Stimulated activated naive CD8-positive, alpha-beta T cell treated with anti-CD3 and anti-CD28 coated beads, Interleukin-15, Interleukin-2, amounts not matched to agents 100 U/mL and 50 U/mL, for 24 hours (primary cell): Measurements from ENCODE around the gene TRMT61A.
A peak's percentile ranks its signal among the peaks of the same experiment; 100 is the strongest.

Source experiments
- ATAC-seq: fragments of 150-1000 bp; cut with Tn5 transposase; one replicate; pipeline ENCODE4 v1.10.0; 2021
- DNase-seq: peaks from one replicate; pipeline ENCODE4 v3.0.0; 2021

Gene TRMT61A

GRCh38 chr14:103547455-103547940, 18.5 kb downstream of the TRMT61A start:
- no peak for DNase-seq
- ATAC-seq, result no peak

DNA sequence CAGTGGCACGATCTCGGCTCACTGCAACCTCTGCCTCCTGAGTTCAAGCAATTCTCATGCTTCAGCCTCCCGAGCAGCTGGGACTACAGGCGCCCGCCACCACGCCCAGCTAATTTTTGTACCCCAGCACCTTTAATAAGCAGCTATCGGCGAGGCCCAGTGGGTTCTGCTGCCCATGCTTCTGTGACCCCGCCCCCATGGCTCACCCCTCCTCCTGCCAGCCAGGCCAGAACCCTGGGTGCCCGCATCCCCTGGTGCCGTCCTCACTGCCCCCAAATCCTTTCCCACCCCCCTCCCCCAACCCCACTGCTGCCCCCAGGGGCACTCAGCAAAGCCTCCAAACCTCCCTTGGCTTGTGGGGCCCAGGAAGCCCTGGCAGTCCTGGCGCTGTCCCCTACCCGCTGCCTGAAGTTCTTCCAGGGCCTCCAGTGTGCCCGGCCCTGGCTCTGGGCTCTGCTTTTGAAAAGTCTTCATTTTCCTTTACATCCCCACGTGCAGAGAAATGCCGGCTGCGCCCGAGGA, 19.0 kb downstream of the TRMT61A start:
- no peak for ATAC-seq

DNA sequence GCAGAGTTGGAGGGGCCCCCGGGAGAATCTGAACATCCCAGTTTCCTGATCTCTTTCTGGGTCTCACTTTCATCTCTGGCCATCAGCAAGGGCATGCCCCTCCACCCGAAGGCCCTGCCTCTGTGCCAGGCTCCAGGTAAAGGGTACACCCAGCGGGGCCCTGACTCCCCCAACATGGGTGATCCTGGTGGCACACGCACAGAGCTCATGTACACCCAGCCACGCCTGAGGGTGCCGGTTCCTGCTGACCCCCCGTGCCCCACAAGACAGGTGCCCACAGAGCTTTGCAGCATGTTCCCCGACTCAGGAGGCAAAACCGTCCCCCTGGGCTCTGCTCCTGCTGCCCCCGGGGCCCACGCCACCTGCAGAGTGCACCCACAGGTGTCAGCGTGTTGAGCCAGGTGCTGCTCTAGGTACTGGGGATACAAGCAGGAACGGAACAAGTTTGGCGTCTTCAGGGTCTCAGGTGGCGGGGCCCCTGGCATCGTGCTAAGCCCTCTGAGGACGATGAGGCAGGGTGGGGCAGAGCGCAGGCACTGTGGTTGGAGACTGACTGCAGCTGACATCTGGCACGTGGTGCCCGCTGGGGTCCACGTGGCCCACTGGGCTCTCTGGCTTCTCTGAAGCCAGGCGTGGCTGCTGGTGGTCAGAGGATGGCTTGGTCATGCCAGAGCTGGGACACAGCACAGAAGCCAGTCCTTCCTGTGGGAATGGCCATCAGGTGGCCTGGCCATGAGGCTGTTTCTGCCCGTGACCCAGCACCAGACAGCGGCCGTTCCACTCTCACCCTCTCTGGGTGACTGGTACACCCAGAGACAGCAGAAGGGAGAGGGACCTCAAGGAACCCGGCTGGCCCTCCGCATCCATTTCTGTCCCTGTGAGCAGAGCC, 19.7 kb downstream of the TRMT61A start:
- DNase-seq (no peak), ATAC-seq (no peak)

More for the DNA sequence above, 19.0 kb downstream of the TRMT61A start:
- DNase-seq, result no peak

- ATAC-seq (no peak), DNase-seq (no peak)
Measured at GRCh38 chr14:103549361-103550311, 20.6 kb downstream of the TRMT61A start.

DNA sequence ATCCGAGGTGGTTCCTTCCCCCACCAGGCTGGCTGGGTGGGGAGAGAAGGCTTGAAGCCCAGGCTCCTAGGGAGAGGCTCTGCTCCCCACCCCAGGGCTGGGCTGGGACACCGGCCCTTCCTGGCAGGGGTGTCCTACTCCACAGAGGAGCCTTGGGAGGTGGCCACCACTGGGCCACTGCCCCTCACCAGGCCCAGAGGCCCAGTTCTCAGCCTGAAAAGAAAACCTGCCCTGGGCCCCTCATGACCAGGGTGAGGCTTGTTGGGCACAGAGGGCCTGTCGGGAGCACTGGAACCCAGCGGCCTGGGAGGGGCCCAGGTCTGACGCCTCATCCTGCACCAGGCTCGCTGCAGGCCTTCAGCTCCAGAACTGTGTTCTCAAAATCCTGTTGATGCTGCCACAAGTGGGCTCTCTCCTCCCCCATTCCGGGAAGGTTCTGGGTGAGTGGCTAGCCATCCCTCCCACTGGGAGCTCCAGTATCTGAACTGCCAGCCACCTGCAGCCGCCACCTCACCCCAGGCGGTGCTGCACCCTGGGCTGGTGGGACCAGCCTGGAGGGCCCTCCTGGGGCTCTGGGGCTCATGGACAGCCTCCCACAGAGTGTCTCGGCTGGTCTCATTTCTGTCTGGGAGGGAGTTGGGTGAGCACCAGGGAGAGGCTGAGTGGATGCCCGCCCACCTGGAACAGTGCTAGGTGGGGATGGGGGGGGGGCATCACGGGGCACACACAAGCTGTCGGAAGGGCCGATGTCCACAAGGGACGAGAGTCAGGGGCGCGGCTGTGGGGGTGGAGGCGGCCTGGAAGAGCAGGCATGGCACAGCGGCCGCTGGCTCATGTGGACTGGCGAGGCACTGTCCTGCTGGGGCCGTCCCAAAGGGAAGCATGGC, 21.7 kb downstream of the TRMT61A start:
- no peak for ATAC-seq
- no peak for DNase-seq

DNA sequence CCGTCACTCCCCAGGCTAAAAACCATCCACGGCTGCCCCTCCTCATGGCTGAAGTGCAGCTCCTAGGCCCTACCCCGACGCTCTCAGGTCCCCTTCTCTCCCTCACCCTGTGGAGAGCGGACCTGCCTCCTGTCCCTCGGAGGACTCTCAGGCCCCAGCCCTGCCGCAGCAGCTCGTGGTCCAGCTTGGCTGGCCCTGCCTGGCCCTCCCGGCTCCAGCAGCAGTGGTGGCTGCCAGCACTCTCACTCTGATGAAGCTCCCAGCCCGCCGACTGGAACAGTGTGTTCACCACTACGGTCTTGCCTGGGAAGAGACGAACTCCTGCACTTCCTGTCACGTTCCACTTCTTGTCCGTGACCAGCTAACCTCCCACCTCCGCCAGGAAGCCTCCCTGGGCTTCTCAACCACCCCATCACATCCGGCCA, 22.4 kb downstream of the TRMT61A start:
- ATAC-seq (no peak), DNase-seq (no peak)

GRCh38 chr14:103552011-103552845, 23.2 kb downstream of the TRMT61A start:
- ATAC-seq, result no peak
- DNase-seq, result no peak

DNA sequence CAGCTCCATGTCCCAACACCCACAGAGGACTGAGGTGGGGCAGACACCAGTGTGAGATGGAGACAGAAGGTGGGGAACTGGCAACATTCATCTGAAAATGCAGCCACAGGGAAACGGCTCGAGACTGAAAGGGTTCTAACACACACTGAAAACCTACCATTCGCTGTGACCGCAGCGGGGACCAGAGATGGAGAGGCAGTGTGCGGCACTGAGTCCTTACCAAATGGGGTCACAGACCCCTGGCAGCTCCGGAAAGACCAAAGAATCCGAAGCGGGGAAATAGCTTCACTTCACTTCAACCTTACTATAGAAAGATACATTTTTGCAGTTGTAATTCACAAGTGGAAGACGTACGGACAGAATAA, 23.8 kb downstream of the TRMT61A start:
- DNase-seq (no peak), ATAC-seq (no peak)

DNA sequence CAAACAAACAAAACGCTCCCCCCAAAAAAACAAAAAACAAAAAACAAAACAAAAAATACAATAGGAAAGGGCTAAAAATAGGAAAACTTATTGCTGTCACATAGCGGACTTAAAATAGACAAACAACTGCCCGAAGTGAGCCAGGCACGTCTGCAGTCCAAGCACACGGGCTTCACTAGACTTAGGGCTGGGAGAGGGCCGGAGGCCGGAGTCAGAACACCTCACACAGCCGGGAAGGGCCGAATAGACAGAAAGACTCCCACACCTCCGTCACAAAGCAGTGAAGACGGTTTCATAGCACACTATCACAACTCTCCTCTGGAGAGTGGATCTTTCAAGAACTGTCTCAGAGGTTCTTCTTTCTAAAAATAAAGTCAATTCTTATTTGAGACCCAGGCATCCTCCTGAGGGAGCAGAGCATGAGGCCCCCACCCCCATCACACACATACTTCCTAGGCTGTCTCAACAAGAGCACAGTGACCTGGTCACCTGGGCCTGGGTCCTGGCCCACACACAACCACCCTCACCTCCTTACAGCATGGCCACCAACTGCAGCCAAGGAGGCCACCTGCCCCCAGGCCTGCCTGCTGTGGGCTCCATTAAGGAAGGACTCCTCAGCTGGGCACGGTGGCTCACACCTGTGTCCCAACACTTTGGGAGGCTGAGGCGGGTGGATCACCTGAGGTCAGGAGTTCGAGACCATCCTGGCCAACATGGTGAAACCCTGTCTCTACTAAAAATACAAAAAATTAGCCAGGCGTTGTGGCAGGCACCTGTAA, 26.8 kb downstream of the TRMT61A start:
- DNase-seq (no peak), ATAC-seq (no peak)

DNA sequence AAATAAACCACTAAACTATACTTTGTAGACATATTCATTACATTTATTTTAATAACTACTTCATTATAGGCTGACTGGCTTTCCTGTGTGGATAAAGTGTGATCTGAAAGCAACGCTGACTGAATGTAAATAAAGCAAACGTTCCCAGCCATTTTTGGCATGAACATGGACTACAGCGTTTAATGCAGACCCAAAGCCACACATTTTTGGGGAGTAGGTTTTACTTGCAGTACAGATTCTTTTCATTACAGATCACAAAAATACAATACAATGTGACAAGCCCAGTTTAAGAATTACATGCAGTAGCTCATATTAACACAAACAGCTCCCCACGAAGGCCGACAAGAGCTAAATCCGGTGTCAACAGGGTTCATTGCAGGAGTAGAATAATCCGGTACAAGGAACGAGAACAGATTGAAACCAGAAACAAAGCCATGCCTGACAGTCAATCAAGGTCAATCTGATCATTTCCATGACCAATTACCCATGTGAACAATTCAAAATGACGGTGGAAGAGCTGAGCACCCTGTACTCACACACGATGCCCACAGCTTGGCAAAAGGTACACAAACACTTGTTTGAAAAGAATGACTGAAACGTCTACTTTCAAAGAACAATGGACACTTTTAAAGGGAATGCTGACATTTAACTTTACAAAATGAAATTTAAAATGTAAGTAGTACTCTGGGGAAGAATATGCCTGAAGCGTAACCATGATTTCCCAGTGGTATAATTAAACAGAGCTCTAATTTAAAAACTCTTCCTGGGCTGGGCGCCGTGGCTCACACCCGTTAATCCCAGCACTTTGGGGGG, 28.2 kb downstream of the TRMT61A start:
- ATAC-seq (no peak), DNase-seq (no peak)

DNA sequence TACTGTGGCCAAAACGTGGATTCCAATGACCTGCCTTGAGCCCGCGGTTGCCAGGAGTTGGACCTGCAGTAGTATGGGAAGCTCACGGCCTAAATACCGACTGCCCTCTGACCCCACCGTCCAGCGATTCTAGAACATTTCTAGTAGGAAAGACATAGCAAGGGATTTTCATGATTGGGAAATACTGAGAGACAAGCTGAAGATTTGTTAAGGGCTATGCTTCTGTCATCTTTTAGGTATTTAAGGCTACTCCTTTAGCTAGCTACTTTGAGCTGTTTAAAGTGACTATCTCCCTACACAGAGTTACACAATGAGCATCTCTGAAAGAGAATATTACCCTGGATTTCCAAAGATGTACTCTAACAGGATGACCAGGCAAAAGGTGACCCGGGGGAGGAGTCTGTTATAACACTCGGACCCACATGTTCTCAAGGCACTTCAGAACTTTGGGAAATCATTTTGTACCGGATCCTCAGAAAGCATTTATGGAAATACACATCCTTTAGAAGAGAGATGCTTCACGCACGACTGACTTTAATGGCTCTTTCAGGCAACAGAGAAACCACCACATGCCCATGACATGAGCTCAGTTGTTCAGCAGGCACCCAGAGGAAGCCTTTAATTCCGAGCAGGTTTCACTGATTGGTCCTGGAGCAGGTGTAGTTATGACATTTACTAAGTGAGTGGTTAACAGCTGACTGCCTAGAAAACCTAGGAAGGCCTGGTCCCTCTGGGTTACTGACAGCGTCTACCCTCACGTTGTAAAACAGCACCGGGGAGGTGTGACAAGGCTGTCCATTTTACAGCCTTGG, 29.3 kb downstream of the TRMT61A start:
- ATAC-seq (no peak), DNase-seq (no peak)

- ATAC-seq, result no peak
- no peak for DNase-seq
Measured at GRCh38 chr14:103559766-103560165, 30.8 kb downstream of the TRMT61A start.

GRCh38 chr14:103560691-103561090, 31.7 kb downstream of the TRMT61A start:
- DNase-seq, result no peak

GRCh38 chr14:103561381-103562178, 32.6 kb downstream of the TRMT61A start:
- ATAC-seq, result peak; percentile 41
- peak; percentile 55 for DNase-seq

More at GRCh38 chr14:103560691-103561090, 31.7 kb downstream of the TRMT61A start:
- ATAC-seq, result no peak

DNA sequence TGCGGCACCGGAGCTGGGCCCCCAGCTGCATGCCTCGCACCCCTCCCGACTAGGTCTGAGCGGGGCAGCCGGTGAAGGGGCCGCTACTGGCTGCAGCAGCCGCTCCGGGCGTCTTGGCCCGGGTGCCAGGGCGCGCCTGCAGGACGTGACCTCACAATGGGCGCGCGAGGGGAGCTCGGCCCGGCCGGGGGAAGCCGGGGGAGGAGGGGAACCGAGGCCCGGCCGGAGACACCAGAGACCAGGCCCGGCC, 33.1 kb downstream of the TRMT61A start:
- ATAC-seq, result peak; percentile 67
- DNase-seq, result no peak

- ATAC-seq (peak; percentile 85), DNase-seq (peak; percentile 91)
Measured at GRCh38 chr14:103562429-103563225, 33.6 kb downstream of the TRMT61A start, which contains the start of the genes BAG5 and COA8. Gene BAG5 (minus strand): TSS chr14:103562657. CDS start chr14:103561164, 1,493 bp downstream. Gene COA8 (plus strand): TSS chr14:103562960. CDS start chr14:103563002, 42 bp downstream.
